MV-4-11 (cell line): ENCODE measurements around the gene GRIK5.
"Not testable (repeated sequence)": the region's sequence is repeated elsewhere in the genome, so short reads cannot be mapped to it uniquely, and the experiment has no call there.

Experiments
- DNase-seq: peaks from one replicate; lab custom pipeline; 2025; lab: John Stamatoyannopoulos, UW

Gene GRIK5

GRCh38 chr19:42051166-42052115 lies 18.6 kb downstream of the GRIK5 start:
- DNase-seq = no peak

DNA sequence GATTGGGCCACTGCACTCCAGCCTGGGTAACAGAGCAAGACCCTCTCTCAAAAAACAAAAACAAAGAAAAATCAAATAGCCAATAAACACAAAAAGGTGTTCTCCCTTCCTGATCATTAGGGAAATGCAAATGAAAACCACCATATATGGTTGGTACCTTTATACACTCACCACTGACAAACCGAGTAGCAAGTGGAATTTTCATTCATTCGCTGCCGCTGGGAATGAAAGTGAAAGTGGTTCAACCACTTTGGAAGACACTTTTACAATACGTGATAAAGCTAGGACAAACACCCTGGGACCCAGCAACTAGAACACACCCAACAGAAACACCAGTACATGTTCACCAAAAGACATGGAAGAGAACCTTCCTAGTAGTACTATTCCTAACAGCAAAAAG lies 21.0 kb downstream of the GRIK5 start:
- no peak for DNase-seq

DNA sequence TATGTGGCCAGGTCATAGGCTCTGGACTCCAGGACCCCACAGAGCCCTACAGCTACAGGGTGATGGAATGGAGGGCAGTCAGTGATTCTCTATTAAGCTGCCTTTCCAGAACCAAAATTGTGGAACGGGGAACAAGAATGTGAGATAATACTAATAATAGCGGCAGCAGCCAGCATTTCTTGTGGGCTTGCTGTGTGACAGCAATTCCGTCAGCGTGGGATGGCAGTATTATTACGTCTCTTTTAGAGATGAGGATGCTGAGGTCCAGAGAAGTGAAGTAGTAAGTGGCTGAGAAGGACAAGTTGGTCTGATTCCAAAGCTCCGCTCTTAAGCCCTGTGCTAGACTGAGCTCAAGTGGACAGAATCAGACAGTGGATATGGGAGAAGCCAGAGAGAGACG lies 24.4 kb downstream of the GRIK5 start:
- DNase-seq = no peak

DNA sequence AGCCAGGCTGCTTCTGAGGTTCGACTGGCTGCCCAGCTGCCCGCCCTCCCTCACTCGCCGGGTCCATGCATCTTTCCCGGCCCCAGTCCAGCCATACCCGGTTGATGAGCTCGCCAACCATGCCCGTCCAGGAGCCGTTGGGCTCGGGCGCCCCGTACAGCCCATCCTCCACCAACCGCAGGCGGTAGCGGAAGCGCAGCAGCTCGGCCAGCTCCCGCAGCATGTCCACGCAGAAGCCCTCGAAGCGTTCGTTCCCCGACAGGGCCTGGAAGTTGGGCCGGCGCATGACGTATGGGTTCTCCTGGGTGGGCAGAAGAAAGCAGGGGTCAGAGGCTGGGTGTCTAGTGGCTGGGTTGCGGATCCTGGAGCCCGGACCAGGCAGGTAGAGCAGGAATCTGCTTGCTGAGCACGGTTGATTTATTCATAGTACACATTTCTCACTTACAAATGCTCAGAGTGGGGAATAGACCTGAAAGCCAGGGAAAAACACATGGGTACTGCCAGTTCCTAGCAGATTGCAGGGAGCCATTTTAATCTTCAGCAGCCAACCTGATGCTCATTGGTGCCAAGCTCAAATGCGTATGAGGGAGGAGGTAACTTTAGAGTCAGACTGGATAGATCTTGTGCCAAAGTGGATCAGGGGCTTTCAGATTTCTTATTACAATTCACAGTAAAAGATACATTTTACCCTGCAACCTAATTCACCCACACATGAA lies 27.4 kb downstream of the GRIK5 start:
- no peak for DNase-seq

DNA sequence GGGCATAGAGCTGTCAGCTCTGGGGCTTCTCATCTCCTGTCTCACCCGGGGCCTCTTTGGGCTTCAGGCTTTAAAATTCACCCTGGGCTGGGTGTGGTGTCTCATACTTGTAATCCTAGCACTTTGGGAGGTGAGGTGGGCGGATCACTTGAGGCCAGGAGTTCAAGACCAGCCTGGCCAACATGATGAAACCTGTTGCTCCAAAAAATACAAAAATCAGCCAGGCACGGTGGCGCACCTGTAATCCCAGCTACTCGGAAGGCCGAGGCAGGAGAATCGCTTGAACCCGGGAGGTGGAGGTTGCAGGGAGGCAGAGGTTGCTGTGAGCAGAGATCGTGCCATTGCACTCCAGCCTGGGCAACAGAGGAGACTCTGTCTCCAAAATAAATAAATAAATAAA lies 29.5 kb downstream of the GRIK5 start:
- DNase-seq = not testable (repeated sequence)

- no peak for DNase-seq
These were observed 30.0 kb downstream of the GRIK5 start for GRCh38 chr19:42040031-42040430.

- no peak for DNase-seq
These were observed 31.3 kb downstream of the GRIK5 start for GRCh38 chr19:42038666-42039065.

DNA sequence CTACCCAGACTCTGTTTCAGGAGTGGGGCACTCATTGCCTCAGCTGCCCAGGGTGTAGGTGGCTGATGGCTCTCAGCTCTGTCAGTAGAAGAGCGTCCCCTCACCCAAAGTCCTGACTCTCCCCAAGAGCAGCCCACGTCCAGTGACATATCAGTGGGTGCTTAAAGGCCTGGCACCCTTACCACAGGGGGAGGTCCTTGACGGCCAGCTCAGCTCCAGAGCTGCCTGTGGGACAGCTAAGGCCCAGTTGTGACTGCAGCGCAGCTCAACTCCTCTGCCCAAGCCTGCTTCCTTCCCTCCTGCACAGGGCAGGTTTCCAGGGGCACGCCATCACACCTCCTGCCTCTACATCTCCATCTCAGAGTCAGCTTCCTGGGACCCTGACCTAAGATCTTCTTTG lies 32.4 kb downstream of the GRIK5 start:
- no peak for DNase-seq

DNA sequence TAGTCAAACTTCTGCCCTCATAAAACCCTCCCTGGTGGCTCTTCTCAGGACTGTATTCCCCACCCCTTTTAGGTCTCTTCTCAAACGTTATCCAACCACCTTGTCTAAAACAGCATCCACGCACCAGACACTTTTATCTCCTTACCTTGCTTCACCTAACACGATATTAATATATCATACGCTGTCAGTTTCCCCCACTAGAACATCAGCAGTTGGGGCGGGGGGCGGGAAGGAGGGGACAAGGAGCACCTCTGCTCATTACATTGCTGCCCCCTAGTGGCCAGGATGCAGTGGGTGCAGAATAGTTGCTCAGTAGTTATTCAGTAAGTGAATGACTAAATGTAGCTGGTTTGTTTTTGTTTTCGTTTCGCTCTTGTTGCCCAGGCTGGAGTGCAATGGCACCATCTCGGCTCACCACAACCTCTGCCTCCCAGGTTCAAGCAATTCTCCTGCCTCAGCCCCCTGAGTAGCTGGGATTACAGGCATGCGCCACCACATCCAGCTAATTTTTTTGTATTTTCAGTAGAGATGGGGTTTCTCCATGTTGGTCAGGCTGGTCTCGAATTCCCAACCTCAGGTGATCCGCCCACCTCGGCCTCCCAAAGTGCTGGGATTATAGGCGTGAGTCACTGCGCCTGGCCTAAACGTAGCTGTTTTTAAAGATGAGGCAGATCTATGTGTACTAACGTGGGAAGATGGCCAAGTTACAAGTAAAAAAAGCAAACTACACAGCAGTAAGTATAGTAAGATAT lies 35.2 kb downstream of the GRIK5 start:
- DNase-seq = peak; percentile 65

GRCh38 chr19:42033413-42033812 lies 36.6 kb downstream of the GRIK5 start:
- DNase-seq = no peak

DNA sequence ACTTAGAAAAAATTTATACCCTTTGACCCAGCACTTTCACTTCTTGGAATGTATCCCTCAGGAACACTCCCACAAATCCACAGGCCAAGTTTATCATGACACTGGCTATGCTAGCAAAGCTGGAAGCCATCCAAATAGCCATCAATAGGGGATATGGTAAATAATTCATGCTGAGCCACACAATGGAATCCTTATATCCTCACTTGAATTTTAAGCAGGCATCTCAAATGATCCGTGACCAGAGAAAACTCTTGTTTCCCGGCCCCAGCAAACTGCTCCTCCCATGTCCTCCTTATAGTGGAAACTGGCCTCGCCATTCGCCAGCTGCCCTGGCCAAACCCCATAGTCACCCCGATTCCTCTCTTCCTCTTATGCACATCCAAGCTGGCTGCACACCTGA lies 37.6 kb downstream of the GRIK5 start:
- no peak for DNase-seq

DNA sequence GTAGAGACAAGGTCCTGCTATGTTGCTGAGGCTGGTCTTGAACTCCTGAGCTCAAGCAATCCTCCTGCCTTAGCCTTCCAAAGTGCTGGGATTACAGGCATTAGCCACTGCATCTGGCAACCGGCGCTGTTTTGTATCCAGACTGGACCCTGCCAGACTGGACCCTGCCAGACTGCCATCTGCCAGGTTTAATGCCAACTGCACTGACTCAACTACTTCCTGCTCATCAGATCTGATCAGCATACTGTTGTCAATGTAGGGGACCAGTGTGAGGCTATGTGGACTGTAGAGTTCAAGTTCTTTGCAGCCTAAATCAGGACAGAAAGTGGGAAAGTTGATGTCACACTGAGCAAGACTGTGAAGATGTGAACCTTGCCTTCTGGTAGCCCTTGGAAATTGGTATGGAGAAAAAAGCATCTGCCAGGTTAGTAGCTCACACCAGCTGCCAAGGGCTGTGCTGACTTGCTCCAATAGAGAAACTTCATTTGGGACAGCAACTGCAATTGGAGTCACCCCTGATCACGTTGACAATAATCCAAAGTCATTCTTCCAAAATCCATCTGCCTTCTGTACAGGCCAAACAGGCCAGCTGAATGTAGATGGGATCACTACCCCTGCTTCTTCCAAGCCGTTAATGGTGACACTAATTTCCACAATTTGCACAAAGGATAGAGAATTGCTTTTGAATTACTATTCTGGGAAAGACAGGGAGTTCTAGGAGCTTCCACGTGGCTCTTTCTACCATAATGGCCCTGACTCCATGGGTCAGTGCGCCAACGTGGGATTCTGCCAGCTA lies 39.2 kb downstream of the GRIK5 start:
- no peak for DNase-seq

GRCh38 chr19:42028304-42029216 lies 41.4 kb downstream of the GRIK5 start:
- DNase-seq = no peak

GRCh38 chr19:42024622-42025111 lies 45.3 kb downstream of the GRIK5 start:
- no peak for DNase-seq

- DNase-seq = no peak
These were observed 46.1 kb downstream of the GRIK5 start for GRCh38 chr19:42023943-42024260.

DNA sequence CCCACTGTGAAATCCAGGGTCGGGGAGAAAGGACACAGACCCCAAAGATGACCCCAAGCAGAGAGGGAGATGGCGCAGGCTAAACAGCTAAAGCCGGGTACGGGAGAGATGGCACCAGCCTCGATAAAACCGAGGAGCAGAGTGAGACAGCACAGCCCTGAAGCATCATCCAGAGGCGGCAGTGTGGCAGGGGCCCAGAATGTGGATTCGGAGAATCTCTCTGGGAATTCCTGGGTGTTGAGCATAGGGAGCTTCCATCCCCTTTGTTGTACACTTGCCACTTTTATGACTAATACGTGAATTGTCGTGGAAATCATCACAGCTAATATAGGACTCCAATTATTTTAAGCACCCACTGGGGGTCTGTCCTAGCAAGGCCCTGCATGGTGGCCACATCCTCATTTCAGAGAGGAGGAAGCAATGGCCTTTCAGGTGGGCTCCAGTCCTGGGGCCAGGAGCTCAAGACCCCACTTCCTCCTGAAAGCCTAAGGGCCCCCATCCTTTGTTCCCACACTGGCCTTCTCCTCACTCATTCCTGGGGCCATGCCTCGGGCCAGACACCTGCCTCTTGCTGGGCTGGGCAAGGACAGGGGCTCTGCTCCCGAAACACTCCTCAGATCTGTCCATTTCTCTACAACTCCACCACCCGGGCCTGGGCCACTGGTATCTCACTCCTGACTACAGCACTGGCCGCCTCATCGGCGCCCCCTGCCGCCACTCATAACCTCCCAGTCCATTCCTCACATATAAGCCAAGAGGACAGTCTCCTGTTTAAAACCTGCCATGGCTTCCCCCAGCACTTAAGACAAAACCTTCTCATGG lies 46.7 kb downstream of the GRIK5 start:
- peak; percentile 22 for DNase-seq

- DNase-seq = no peak
These were observed 47.4 kb downstream of the GRIK5 start for GRCh38 chr19:42022616-42023015.

DNA sequence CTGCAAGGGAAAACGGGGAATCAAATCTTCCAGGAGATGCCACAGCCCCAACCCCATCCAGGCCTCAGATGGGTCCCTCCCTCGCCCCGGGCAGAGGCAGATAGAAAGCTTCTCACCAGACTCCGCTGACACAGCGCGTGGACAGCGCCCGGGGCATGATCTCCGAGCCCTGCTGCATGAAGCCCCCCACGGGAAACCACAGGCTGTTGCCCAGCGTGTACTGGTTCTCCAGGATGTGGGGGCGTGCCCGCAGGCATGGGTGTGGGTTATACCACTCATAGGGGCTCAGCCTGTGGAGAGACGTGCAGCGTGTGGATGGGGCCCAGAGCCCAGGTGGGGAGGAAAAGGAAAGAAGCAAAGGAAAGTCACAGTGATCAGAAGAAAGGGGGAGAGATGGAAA lies 48.8 kb downstream of the GRIK5 start:
- no peak for DNase-seq

DNA sequence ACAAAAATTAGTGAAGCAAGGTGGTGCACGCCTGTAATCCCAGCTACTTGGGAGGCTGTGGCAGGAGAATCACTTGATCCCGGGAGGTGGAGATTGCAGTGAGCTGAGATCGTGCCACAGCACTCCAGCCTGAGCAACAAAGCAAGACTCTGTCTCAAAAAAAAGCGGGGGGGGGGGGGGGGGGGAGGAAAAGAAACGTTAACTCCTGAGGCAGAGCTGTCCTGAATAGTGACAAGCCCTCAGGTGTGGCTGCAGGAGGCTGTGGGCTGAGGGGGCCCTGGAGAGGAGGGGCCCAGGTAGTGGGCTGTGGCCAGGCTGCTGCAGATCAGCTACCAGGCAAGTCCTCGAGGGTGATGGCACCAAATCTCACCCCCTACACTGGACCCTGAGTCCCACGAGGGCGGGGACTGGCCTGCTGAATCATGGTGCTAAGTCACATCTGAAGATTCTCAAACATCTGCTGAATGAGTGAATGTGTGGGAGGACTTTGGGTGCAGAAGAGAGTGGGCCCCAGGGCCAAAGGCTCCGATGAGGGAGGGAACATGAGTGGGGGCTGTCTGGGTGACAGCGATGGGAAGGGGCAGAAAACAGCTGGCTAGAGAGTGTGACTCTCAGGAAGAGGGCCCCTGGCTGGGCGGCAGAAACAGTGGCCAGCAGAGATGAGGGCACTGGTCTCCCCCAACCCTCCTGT lies 51.4 kb downstream of the GRIK5 start:
- DNase-seq = no peak
